Measurements from ENCODE around the gene HOXA7.

The HOXA7 gene

DNA sequence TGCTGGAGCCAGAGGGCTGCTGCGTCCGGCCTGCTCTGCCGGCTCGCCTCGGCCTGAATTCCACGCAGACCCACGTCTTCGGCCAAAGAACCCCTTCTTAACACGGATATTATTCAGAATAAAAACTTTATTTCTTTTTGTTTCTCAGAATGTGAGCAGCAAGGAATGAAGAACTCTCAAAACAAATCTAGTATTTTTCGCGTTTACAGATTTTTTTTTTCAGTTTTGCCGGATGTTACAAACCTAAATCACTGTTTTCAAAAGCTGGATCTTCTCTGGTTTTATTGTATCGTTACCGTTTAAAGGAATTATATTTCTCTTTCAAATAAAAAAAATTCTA is 49.6 kb downstream of the HOXA7 start:
- no peak for DNase-seq (ENCODE audit: low read depth)

DNA sequence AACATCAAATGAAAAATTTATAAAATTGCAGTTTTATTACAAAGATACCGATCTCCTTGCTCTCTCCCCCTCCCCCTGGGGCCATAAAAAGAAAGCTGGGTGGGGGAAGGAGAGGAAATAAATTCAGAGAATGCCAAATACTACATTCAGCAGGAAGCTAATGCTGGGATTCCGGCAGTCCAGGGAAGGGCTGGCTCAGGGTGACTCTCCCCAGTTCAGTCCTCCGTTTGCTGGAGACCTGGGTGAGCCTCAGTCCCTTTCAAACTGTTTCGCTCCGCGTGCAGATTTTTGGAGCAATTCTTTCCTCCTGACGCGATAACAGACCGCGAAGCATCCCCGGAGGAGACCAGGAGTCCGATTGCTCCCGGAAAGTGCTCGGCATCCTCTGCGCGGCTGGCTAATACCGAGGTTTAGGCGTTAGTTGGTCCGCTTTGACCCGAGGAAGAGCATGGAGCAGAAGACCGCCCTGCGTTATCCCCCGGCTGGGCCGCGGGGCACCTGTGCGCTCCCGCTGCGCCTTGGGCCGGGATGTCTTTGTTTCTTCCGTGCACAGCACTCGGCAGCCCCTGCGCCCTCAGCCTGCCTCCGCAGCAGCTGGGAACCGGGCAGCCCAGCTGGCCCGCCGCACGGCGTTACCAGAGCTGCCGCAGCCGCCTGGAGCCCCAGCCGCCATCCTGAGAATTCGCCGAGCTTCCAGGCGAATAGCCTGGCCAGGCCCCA is 50.1 kb downstream of the HOXA7 start:
- no peak for DNase-seq (ENCODE audit: low read depth)

DNA sequence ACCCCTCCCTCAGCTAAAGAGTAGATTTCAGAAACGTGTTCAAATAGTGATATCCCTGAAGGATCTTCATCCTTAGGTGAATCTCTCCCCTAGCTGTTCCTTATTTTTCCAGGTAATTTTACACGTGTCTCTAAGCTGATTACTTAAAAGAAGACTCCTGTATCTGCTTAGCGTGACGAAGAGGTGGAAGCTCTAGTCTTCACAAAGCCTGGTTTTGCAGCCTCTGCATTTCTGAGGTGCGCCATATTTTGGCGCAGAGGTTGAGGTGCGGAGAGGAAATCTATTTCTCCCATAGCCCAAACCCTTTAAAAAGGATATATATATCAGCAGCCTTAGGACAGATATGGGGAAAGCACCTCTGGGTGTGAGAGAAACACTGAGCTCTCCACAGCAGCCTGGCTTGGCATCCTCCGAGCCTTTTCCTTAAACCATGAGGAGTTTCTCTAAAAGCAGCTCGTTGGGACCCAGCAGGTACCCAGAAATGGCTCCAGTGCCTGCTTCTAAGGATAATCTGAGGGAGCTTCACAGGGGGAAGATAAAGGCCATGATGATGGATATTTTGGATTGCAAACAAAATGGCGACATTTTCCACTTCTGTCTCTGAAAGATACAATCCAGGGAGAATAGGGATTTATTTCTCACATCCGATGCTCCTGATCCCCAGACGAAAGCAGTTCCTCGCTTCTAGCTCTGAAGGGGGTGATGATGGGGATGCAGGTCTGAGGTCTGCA is 51.0 kb downstream of the HOXA7 start:
- no peak for DNase-seq (ENCODE audit: low read depth)

DNA sequence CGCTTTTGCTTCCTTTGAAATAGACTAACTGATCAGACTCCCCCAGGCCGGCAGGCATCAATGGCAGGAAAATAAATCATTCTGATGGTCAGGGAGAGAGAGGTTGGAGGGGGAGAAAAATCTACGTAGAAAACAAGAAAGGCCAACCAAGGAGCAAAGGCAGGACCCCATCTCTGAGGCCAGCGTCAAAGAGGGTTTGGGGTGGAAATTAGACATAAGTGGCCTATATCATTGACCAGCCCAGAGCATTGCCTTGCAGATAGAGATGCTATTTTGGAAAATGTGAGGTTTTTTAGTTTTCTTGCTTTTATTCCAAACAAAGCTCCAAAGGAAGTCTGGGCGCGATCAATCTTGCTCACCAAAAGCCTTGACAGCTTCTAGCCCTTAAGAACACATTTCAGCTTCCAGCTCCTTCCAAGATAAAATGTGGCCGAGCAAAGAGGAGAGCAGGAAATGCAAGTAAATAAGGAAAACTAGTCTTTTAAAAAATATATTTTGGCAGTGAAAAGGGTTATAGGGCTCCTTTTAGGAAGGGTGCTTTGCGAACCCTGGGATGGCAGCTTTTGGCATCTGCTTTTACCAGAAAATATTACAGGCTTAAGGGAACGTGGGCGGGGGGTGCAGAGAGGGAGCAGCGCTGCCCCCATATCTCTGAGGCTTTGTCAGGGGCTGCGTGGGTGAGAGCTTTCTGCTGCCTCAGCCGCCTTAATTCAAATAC is 52.0 kb downstream of the HOXA7 start:
- DNase-seq (ENCODE audit: low read depth): no peak

All from HS-27A (cell line).